Neural progenitor cell (in vitro differentiated cells): ENCODE results near the gene NPC1L1. TPM values are rescaled to one million over a fixed set of nuclear protein-coding genes. Genes with fewer than 3 reads are reported as not detected.

Source experiments
- DNase-seq: peaks from one replicate; pipeline ENCODE4 v3.0.0-alpha.2; 2016; ENCODE audit warnings: low spot score
- H2AFZ ChIP-seq: fragments of 200-600 bp; sonication (generic); replicated peaks from 2 replicates; pipeline ENCODE4 v1.6.1; 2016; ENCODE audit warnings: antibody characterized with exemption
- H3F3A ChIP-seq: fragments of 200-600 bp; sonication (generic); 2 replicates; pipeline ENCODE4 v1.6.1; 2016; ENCODE audit warnings: antibody characterized with exemption, low read depth
- H3K27ac ChIP-seq: fragments of 200-600 bp; sonication (generic); 2 replicates; pipeline ENCODE4 v1.5.1; 2016; ENCODE audit warnings: mild to moderate bottlenecking
- H3K27me3 ChIP-seq: fragments of 200-600 bp; sonication (generic); 2 replicates; pipeline ENCODE4 v1.6.1; 2016; ENCODE audit warnings: mild to moderate bottlenecking, moderate library complexity
- H3K36me3 ChIP-seq: fragments of 200-600 bp; sonication (generic); 2 replicates; pipeline ENCODE4 v1.5.1; 2016
- H3K4me1 ChIP-seq: fragments of 200-600 bp; sonication (generic); 2 replicates; pipeline ENCODE4 v1.6.1; 2016; ENCODE audit warnings: mixed run types
- H3K4me2 ChIP-seq: fragments of 200-600 bp; sonication (generic); 2 replicates; pipeline ENCODE4 v1.6.1; 2016
- H3K4me3 ChIP-seq: fragments of 200-600 bp; sonication (generic); 2 replicates; pipeline ENCODE4 v1.5.1; 2016
- H3K79me2 ChIP-seq: fragments of 200-600 bp; sonication (generic); 2 replicates; pipeline ENCODE4 v1.6.1; 2016; ENCODE audit warnings: low read depth
- H3K9ac ChIP-seq: fragments of 200-600 bp; sonication (generic); 2 replicates; pipeline ENCODE4 v1.6.1; 2016
- H3K9me3 ChIP-seq: fragments of 200-600 bp; sonication (generic); 2 replicates; pipeline ENCODE4 v1.5.1; 2016; ENCODE audit warnings: low read depth
- H4K20me1 ChIP-seq: fragments of 200-600 bp; sonication (generic); 2 replicates; pipeline ENCODE4 v1.6.1; 2016; ENCODE audit warnings: low read depth
- H3K27ac Mint-ChIP-seq: 3 replicates; pipeline ENCODE4 v1.8.0; 2021; ENCODE audit warnings: mixed read lengths
- H3K27me3 Mint-ChIP-seq: 2 replicates; pipeline ENCODE4 v1.8.0; 2022; ENCODE audit warnings: low read depth, mild to moderate bottlenecking, inconsistent platforms, moderate library complexity, mixed read lengths; ENCODE audit not compliant: insufficient read depth
- H3K36me3 Mint-ChIP-seq: 3 replicates; pipeline ENCODE4 v1.8.0; 2021; ENCODE audit warnings: mixed read lengths
- H3K4me1 Mint-ChIP-seq: 3 replicates; pipeline ENCODE4 v1.8.0; 2021; ENCODE audit warnings: mixed read lengths
- H3K4me3 Mint-ChIP-seq: 3 replicates; pipeline ENCODE4 v1.8.0; 2021; ENCODE audit warnings: mild to moderate bottlenecking, moderate library complexity, mixed read lengths
- H3K9me3 Mint-ChIP-seq: 3 replicates; pipeline ENCODE4 v1.8.0; 2020; ENCODE audit warnings: mixed read lengths
- EZH2 ChIP-seq: fragments of 200-600 bp; sonication (generic); IDR thresholded peaks from 2 replicates; pipeline ENCODE4 v1.6.1; 2017; ENCODE audit warnings: antibody characterized with exemption, mild to moderate bottlenecking, moderate library complexity
- EZH2phosphoT487 ChIP-seq: fragments of 200-600 bp; sonication (generic); IDR thresholded peaks from 2 replicates; pipeline ENCODE4 v1.6.1; 2017; ENCODE audit warnings: antibody characterized with exemption
- total RNA-seq: library from RNA; depleted of rRNA; stranded (reverse); fragments of >200 nt; gene quantifications from 2 replicates; pipeline ENCODE4 v1.2.3, GENCODE V29; 2015; ENCODE audit warnings: low replicate concordance
- TF ChIP-seq, protein P1 (sequence below): fragments of 200-600 bp; sonication (generic); IDR thresholded peaks from 2 replicates; pipeline ENCODE4 v1.5.1; 2017; ENCODE audit warnings: antibody characterized with exemption, mild to moderate bottlenecking

Gene NPC1L1
- total RNA-seq, 1 donor from 2014 or later = not detected

DNA sequence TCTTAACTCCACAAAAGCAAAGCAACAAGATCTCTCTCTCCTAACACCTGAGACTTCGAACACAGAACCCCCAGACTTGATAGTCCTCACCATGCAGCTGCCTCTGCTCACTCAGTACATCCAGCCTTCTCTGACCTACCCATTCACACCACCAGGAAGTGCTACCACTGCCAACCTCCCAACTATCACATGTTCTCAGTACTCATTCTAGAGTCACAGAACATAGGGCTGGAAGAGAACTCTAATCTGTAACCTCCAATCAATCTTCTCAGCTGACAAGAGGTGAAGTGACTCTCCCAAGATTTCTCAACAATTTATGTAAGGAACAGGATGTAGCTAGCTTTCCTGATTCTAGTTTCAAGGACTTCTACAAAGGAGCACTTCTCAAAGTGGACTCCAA, 54.4 kb downstream of the NPC1L1 start:
- Histone ChIP-seq H3K9me3 (no peaks in the 10 kb centered on the region), H3K9ac (no peak overlapping the region), H3K4me3 (no peak overlapping the region), H2AFZ (no peak overlapping the region), H3F3A (peaks cover 13% of the 10 kb centered on the region), H3K4me1 (peaks cover 8% of the 10 kb centered on the region), H3K27me3 (no peaks in the 10 kb centered on the region), H3K4me2 (no peak overlapping the region), H3K36me3 (peaks cover 9% of the 10 kb centered on the region), H4K20me1 (peaks cover 40% of the 10 kb centered on the region), H3K79me2 (peaks cover 74% of the 10 kb centered on the region), H3K27ac (no peak overlapping the region)
- H3K27ac Mint-ChIP-seq = no peak overlapping the region
- peaks cover 35% of the 10 kb centered on the region for H3K36me3 Mint-ChIP-seq
- peaks cover 30% of the 10 kb centered on the region for H3K4me1 Mint-ChIP-seq
- no peak for DNase-seq
- TF ChIP-seq EZH2 (no peak), EZH2phosphoT487 (no peak)
- TF ChIP-seq, protein P1, sequence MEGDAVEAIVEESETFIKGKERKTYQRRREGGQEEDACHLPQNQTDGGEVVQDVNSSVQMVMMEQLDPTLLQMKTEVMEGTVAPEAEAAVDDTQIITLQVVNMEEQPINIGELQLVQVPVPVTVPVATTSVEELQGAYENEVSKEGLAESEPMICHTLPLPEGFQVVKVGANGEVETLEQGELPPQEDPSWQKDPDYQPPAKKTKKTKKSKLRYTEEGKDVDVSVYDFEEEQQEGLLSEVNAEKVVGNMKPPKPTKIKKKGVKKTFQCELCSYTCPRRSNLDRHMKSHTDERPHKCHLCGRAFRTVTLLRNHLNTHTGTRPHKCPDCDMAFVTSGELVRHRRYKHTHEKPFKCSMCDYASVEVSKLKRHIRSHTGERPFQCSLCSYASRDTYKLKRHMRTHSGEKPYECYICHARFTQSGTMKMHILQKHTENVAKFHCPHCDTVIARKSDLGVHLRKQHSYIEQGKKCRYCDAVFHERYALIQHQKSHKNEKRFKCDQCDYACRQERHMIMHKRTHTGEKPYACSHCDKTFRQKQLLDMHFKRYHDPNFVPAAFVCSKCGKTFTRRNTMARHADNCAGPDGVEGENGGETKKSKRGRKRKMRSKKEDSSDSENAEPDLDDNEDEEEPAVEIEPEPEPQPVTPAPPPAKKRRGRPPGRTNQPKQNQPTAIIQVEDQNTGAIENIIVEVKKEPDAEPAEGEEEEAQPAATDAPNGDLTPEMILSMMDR = no peak
- no peaks in the 10 kb centered on the region for H3K9me3 Mint-ChIP-seq
- peaks cover 2% of the 10 kb centered on the region for H3K27me3 Mint-ChIP-seq
- H3K4me3 Mint-ChIP-seq = no peak overlapping the region

- Histone ChIP-seq H3K9ac (no peak overlapping the region), H3K4me1 (peaks cover 8% of the 10 kb centered on the region), H3K79me2 (peaks cover 77% of the 10 kb centered on the region), H3K36me3 (peaks cover 9% of the 10 kb centered on the region), H3K9me3 (no peaks in the 10 kb centered on the region), H3F3A (peaks cover 11% of the 10 kb centered on the region), H4K20me1 (peaks cover 40% of the 10 kb centered on the region), H3K27ac (no peak overlapping the region), H3K27me3 (no peaks in the 10 kb centered on the region), H2AFZ (no peak overlapping the region), H3K4me3 (no peak overlapping the region), H3K4me2 (no peak overlapping the region)
- H3K9me3 Mint-ChIP-seq = no peaks in the 10 kb centered on the region
- H3K27ac Mint-ChIP-seq = no peak overlapping the region
- TF ChIP-seq EZH2 = no peak
- no peak for TF ChIP-seq EZH2phosphoT487
- TF ChIP-seq, protein P1 = no peak
- peaks cover 39% of the 10 kb centered on the region for H3K36me3 Mint-ChIP-seq
- peaks cover 2% of the 10 kb centered on the region for H3K27me3 Mint-ChIP-seq
- DNase-seq = no peak
- H3K4me1 Mint-ChIP-seq = peaks cover 25% of the 10 kb centered on the region
- no peak overlapping the region for H3K4me3 Mint-ChIP-seq
These were observed 55.1 kb downstream of the NPC1L1 start for GRCh38 chr7:44486001-44486400.

DNA sequence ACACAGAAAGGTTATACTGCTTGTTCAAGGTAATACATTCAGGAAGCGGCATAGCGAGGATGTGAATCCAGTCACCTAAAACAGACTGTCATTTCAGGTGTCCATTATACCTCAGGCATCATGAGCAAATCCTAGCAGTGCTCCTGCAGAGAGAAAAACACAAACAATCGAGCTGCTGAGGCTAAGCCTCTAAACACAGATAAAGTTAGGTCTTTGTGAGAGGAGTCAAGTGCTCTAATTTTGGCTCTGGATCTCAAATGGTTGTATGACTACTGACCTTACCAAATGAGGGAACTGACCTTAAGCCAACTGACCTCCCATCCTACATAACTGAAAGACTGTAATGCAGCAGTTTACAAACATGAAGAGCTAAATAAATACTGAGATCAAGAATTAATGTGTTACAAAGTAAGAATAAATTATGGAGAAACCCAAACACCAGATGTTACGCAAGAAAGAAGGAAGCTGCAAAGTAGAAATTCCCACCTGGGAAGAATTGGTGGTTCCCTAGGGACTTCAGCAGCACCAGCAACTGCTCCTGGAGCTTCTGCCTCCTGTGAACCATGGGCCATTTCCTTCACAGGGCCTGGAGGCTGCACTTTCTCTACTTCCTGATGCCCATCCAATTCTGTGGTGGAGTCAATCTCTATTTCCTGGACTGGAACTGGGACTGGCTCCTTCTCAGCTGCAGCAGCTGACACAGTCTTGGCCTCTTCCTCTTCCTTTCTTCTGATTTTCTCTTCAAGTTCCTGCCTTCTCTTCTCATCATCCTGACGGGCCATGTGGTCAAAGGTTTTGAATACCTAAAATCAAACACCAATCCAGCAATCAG, 56.4 kb downstream of the NPC1L1 start:
- peaks cover 19% of the 10 kb centered on the region for H3K4me1 Mint-ChIP-seq
- Histone ChIP-seq H3K27ac (no peak overlapping the region), H3K4me2 (no peak overlapping the region), H3K4me3 (no peak overlapping the region), H2AFZ (no peak overlapping the region), H3K36me3 (peaks cover 9% of the 10 kb centered on the region), H3K27me3 (no peaks in the 10 kb centered on the region), H4K20me1 (peaks cover 36% of the 10 kb centered on the region), H3K79me2 (peaks cover 70% of the 10 kb centered on the region), H3K9me3 (no peaks in the 10 kb centered on the region), H3K4me1 (peaks cover 8% of the 10 kb centered on the region), H3K9ac (no peak overlapping the region), H3F3A (no peaks in the 10 kb centered on the region)
- TF ChIP-seq, protein P1 = no peak
- TF ChIP-seq EZH2 = no peak
- no peak for TF ChIP-seq EZH2phosphoT487
- no peaks in the 10 kb centered on the region for H3K9me3 Mint-ChIP-seq
- no peak overlapping the region for H3K4me3 Mint-ChIP-seq
- no peak overlapping the region for H3K27ac Mint-ChIP-seq
- peaks cover 39% of the 10 kb centered on the region for H3K36me3 Mint-ChIP-seq
- no peak for DNase-seq
- H3K27me3 Mint-ChIP-seq = peaks cover 2% of the 10 kb centered on the region
